Measurements from ENCODE around the gene SH3D19. TPM values are rescaled to one million over a fixed set of nuclear protein-coding genes. Genes with fewer than 3 reads are reported as not detected.

Gene SH3D19
- total RNA-seq, 1 experiment from 2014 or later: 29.7 TPM

DNA sequence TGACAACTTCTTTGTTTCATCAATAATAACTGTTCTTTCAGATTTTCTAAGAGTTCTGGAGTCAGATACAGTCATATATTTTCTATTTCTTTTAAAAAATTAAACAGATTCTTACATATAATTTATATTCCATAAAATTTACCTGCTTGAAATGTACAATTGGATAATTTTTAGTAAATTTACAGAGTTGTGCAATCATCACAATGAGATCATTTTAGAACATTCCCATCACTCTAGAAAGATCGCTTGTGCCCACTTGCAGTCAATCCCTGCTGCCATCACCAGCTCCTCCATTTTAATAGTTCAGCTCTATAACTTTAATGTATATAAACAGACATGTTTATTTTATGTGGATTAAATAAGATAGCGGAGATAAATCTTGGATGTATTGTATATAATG is 78.0 kb downstream of the SH3D19 start:
- Mint-ChIP-seq H3K27ac (no peak overlapping the region), H3K27me3 (ENCODE audit: low read depth) (no peaks in the 10 kb centered on the region), H3K4me1 (peaks cover 44 to 49% of the 10 kb centered on the region in 2 experiments), H3K4me3 (no peak overlapping the region), H3K36me3 (ENCODE audit: insufficient read depth in 1 of 3, low read depth in 3 of 3) (no peaks in the 10 kb centered on the region), H3K9me3 (no peaks in the 10 kb centered on the region)
- H3K4me1 ChIP-seq (ENCODE audit: insufficient read depth, low read length): peaks cover 7% of the 10 kb centered on the region; the same call in 1 of the 2 replicates
- H3K18ac ChIP-seq (ENCODE audit: insufficient read length, low read depth, low read length): no peak overlapping the region
- H2AFZ ChIP-seq (ENCODE audit: low read length): no peak overlapping the region
- no peak overlapping the region for H2BK5ac ChIP-seq (ENCODE audit: insufficient read length, low read length)
- H3K4ac ChIP-seq (ENCODE audit: low read depth, low read length): no peak overlapping the region
- no peak overlapping the region for H3T11ph ChIP-seq (ENCODE audit: low read length)
- no peak overlapping the region for H2AK5ac ChIP-seq (ENCODE audit: insufficient read length, low read length)
- H3K9me3 ChIP-seq (ENCODE audit: control insufficient read depth, low read depth, low read length): no peaks in the 10 kb centered on the region
- H2BK15ac ChIP-seq (ENCODE audit: low read depth, low read length): no peak overlapping the region
- no peak overlapping the region for H3K23ac ChIP-seq (ENCODE audit: insufficient read length, low read depth, low read length)
- H4K5ac ChIP-seq (ENCODE audit: insufficient read length, low read depth, low read length): no peak overlapping the region
- no peaks in the 10 kb centered on the region for H3K23me2 ChIP-seq (ENCODE audit: insufficient read length, low read depth, low read length, poor library complexity, severe bottlenecking)
- no peaks in the 10 kb centered on the region for H4K20me1 ChIP-seq (ENCODE audit: control insufficient read depth, insufficient read depth, insufficient read length)
- WGBS (ENCODE audit: extremely low coverage, insufficient read length, low lambda C conversion rate): no CpG with 5 or more reads among the region's 2 CpGs
- no peak overlapping the region for H2BK120ac ChIP-seq (ENCODE audit: low read depth, low read length, poor library complexity, severe bottlenecking)
- no peak overlapping the region for H2BK12ac ChIP-seq (ENCODE audit: insufficient read length, low read depth, low read length)
- H3K56ac ChIP-seq (ENCODE audit: insufficient read length, low read depth, low read length): no peak overlapping the region
- H2BK20ac ChIP-seq (ENCODE audit: low read depth, low read length, poor library complexity, severe bottlenecking): no peak overlapping the region
- TF ChIP-seq, protein P1, sequence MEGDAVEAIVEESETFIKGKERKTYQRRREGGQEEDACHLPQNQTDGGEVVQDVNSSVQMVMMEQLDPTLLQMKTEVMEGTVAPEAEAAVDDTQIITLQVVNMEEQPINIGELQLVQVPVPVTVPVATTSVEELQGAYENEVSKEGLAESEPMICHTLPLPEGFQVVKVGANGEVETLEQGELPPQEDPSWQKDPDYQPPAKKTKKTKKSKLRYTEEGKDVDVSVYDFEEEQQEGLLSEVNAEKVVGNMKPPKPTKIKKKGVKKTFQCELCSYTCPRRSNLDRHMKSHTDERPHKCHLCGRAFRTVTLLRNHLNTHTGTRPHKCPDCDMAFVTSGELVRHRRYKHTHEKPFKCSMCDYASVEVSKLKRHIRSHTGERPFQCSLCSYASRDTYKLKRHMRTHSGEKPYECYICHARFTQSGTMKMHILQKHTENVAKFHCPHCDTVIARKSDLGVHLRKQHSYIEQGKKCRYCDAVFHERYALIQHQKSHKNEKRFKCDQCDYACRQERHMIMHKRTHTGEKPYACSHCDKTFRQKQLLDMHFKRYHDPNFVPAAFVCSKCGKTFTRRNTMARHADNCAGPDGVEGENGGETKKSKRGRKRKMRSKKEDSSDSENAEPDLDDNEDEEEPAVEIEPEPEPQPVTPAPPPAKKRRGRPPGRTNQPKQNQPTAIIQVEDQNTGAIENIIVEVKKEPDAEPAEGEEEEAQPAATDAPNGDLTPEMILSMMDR (conservative IDR thresholded peaks at IDR 0.05): no peak
- H3K14ac ChIP-seq (ENCODE audit: insufficient read depth, low read length): no peak overlapping the region
- DNase-seq: no peak
- no peak overlapping the region for H4K91ac ChIP-seq (ENCODE audit: insufficient read length, low read depth, low read length)
- H3K27ac ChIP-seq (ENCODE audit: insufficient read length, low read depth, low read length): no peak overlapping the region
- H3K79me1 ChIP-seq (ENCODE audit: insufficient read depth, low read depth, low read length, poor library complexity, severe bottlenecking): no peaks in the 10 kb centered on the region
- no peaks in the 10 kb centered on the region for H3K27me3 ChIP-seq (ENCODE audit: insufficient read depth, low read length)
- no peaks in the 10 kb centered on the region; the same call in 1 of the 2 replicates for H3K79me2 ChIP-seq (ENCODE audit: insufficient read depth, low read length)
- no peak overlapping the region for H3K9ac ChIP-seq (ENCODE audit: extremely low read depth, insufficient read length, low read length)
- H3K4me2 ChIP-seq (ENCODE audit: insufficient read depth, insufficient read length, low read length): no peak overlapping the region
- no peak overlapping the region for H4K8ac ChIP-seq (replicated peaks; ENCODE audit: insufficient read length, low read depth, low read length)

Data from H9 (cell line).